Measurements from ENCODE around the gene ZNF574.
A peak's percentile ranks its signal among the peaks of the same experiment; 100 is the strongest.

Gene ZNF574

DNA sequence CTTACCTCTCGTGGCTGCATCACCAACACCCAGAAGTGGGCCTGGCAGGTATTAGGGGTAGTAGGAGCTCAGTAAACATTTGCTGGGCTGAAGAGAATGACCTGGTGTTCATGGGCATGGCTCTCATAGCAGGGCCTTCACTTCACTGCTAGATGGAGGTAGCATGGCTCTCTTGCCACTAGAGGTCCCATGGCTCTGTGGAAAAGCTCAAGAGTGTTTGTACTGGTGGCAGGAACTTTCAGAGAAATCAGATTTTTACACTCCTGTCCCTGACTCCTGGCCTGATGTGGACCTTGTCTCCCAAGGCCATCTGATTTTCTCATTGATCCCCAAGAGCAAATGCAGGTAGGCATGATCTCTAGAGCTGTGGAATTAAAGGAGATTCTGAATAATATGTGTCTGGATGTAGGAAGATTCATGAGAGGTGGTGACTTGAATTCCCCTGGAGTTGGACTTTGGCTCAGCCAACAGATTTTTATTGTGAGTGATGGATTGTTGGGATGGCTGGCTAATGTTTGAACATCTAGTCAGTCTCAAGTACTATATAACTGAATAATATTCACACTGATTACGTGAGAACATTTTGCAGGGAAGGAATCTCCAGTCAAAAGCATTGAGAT is 5.7 kb downstream of the ZNF574 start:
- peak; percentile 70 for TF ChIP-seq CTCF (conservative IDR thresholded peaks at IDR 0.05; ENCODE audit: low read depth, low read length)
- no peak for DNase-seq (ENCODE audit: low read depth)
- H3K4me3 ChIP-seq (ENCODE audit: low read length): no peak overlapping the region

GRCh38 chr19:42083537-42083936 is 7.6 kb downstream of the ZNF574 start:
- no peak for TF ChIP-seq CTCF (conservative IDR thresholded peaks at IDR 0.05; ENCODE audit: low read depth, low read length)
- no peak overlapping the region for H3K4me3 ChIP-seq (ENCODE audit: low read length)
- DNase-seq (ENCODE audit: low read depth): no peak

DNA sequence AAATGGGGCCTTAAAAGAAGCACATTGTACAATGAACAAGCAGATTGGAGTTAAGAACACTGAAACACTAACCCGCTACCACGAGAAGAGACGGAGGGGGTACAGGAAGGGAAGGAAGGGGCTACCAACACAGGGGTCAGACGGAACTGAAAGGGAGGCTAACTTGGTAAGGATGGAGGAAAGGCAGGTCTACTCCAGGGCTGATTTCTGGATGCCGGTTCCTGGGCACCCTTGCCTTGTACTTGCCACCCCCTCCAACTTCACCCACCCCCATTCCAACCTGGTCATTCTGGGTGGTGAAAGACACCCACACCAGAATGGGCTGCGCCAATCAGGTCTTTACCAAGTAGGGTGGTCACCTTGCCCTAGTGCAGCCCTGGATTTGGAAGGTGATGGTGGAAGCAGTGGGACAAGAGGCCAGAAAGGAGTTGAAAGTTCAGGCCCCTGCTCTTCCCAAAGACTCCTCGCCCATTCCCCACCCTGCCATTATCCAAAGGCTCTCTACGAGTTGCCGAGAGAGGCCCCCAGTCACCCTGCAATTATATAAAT is 10.3 kb downstream of the ZNF574 start:
- no peak for DNase-seq (ENCODE audit: low read depth)
- H3K4me3 ChIP-seq (ENCODE audit: low read length): no peak overlapping the region
- TF ChIP-seq CTCF (conservative IDR thresholded peaks at IDR 0.05; ENCODE audit: low read depth, low read length): no peak

DNA sequence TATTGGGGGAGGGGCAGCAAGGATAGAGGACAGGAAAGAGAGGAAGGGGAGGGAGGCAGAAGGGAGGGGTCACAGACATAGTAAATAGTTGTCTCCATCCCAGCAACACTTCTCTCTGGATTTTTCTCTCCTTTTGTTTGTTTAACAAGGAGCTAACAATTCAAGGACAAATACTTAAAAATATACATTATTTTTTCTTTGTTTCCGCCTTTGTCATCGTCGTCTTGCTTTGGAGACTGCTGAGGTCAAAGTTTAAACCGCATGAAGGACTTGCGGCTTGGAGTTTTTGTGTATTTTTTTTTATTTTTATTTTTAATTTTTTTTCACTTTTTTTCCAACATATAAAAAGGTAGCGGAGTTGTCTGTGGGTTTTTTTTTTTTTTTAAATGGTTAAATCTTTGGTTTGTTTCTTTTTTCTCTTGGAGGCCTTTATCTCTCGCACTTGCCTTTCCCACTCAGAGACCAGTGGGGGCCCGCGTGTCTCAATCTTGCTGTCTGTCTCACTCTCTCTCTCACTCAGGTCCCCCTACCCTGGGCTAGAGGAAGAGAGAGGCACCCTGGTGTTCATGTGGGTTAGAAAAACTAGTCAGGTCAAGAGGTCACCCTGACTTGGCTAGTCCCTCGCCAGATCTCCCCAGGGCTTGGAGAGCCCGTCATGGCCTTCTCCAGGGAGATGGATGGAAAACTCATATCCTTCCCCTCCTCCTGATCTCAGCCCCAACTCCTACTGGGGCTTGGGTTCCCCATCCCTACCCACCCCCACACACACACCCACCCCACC is 11.0 kb downstream of the ZNF574 start:
- TF ChIP-seq CTCF (conservative IDR thresholded peaks at IDR 0.05; ENCODE audit: low read depth, low read length): no peak
- DNase-seq (ENCODE audit: low read depth): no peak
- H3K4me3 ChIP-seq (ENCODE audit: low read length): no peak overlapping the region

- no peak for DNase-seq (ENCODE audit: low read depth)
- no peak overlapping the region for H3K4me3 ChIP-seq (ENCODE audit: low read length)
- TF ChIP-seq CTCF (conservative IDR thresholded peaks at IDR 0.05; ENCODE audit: low read depth, low read length): no peak
Observed at GRCh38 chr19:42088471-42089190, 12.7 kb downstream of the ZNF574 start.

DNA sequence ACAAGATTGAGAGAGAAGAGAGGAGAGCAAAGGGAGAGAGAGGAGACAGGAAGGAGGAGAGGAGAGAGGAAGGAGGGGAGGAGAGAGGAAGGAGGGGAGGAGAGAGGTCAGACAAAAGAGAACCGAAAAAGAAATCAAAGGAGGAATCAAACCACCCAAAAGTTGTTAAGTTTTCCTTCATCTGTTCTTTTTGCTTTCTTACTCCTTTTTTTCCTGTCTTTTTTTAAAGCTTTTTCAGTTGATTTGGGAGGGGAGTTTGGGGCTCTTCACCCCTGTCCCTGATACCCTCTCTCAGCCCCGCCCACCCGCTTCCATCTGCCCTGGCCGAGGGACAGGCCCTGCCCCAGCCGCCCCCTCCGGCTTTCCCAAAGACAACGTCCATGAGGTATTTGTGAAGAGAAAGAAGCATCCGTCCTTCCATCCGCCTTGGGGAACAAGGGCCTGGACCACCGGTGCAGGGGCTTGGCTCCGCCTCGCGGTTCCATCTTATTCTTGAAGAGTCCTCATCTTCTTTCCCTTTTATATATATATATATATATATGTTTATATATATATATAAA is 13.3 kb downstream of the ZNF574 start:
- H3K4me3 ChIP-seq (ENCODE audit: low read length): no peak overlapping the region
- TF ChIP-seq CTCF (conservative IDR thresholded peaks at IDR 0.05; ENCODE audit: low read depth, low read length): no peak

More for the DNA sequence above, 13.3 kb downstream of the ZNF574 start:
- no peak for DNase-seq (ENCODE audit: low read depth)
